HG02852 (cell line): ENCODE data around the gene ACAA2.

Experiments used
- ATAC-seq: cut with Tn5 transposase; IDR thresholded peaks from one replicate; pipeline ENCODE4 v1.9.1; 2021; ENCODE audit warnings: mild to moderate bottlenecking, moderate library complexity; ENCODE audit not compliant: unreplicated experiment

The ACAA2 gene

DNA sequence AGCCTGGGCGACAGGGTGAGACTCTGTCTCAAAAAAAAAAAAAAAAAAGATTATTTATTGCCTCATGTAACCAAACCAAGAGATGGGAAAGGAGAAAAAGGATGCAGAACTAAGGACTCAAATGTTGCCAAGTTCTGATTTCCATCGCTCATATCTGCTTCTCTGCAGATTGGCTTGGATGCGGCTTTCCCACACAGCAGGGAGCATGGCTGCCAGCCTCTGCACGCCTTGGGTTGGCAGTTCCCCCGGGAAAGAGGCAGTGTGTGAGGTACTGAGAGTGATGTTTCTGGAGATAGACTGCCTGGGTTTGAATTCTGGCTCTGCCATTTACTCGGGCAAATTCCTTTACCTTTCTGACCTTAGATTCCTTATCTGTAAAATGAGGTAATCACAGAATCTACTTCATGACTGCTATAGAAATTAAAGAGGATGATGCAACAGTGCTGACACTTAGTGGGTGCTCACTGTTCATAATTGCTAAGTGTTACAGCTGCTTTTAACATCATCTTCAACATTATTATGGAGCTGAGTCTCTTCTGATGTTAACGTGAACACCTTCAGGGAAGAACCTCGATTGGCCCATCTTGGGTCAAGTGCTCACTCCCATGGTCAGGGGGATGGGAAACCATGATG lies 68.8 kb downstream of the ACAA2 start:
- no peak for ATAC-seq

- no peak for ATAC-seq
Observed at GRCh38 chr18:49743117-49743567, 70.2 kb downstream of the ACAA2 start.

GRCh38 chr18:49742316-49743116 lies 70.8 kb downstream of the ACAA2 start:
- ATAC-seq: no peak

- no peak for ATAC-seq
Observed at GRCh38 chr18:49739275-49739674, 74.1 kb downstream of the ACAA2 start.

DNA sequence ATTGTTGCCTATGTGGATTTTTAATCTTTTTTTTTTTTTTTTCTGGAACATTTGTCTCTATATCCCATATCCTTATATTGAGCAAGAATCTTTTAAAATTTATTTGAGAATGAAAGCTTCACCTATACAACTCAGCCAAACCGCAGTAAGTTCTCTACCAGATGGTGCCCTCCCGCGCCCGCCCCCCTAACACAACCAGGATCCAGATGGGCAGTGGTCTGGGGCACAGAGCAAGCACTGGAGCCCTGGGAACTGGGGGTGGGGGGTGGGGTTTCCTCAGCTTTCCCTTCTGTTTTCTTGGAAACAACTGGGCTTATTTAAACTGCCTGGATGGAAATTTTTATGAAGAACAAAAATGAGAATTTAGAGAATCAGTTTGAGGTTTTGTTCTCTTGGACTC lies 74.6 kb downstream of the ACAA2 start:
- no peak for ATAC-seq

- ATAC-seq: no peak
Observed at GRCh38 chr18:49734836-49735235, 78.5 kb downstream of the ACAA2 start.

DNA sequence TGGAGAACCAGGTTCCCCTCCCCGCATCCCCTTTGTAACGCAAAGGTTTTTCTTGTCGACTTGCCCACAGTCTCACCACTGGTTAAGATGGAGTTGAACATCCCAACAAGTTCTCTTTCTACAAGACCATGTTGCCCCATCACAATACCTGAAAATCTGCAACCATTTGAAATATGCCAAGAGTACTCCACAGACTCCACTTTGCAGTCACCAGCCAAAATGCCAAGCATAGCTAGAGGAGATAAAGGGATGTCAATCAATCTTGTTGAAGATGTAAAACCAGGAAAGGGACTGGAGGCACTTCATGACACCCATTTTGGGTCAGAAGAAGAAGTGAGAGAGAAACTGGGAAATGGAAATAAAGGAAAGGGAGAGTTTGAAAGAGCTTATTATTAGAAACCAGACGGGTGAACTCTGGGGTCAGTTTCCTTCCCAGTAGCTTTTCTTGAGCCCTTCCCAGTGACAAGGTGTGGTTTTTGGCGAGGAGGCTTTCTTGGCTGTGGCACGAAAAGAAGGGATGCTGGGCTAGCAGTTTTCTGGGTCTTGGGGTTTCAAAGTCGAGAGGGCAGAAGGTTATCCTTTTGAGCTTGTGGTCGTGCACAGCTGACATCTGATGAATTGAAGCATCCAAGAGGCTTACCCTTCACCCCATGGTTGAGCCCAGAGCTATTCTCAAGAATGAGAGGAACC lies 79.3 kb downstream of the ACAA2 start:
- ATAC-seq: no peak

GRCh38 chr18:49733321-49733720 lies 80.0 kb downstream of the ACAA2 start:
- no peak for ATAC-seq
